ENCODE results near the gene PLOD1.

PLOD1 gene

GRCh38 chr1:11934302-11935056 is at the start of gene PLOD1:
Gene PLOD1, plus strand, starts transcription at chr1:11934717. Its CDS starts 63 bp downstream, at chr1:11934780.
- no peak for TF ChIP-seq CTCF (IDR thresholded peaks at IDR 0.05)
- TF ChIP-seq ZFX (IDR thresholded peaks at IDR 0.05; ENCODE audit: borderline replicate concordance), result no peak

GRCh38 chr1:11885916-11886315 is 48.6 kb upstream of the PLOD1 start:
- H3K27ac ChIP-seq, result no peak overlapping the region
- TF ChIP-seq CTCF (IDR thresholded peaks at IDR 0.05), result no peak
- no peak for TF ChIP-seq ZFX (IDR thresholded peaks at IDR 0.05; ENCODE audit: borderline replicate concordance)

More at GRCh38 chr1:11934302-11935056, at the start of gene PLOD1:
- H3K27ac ChIP-seq, result peak within 1 kb of the TSS; percentile 64

- no peak overlapping the region for H3K27ac ChIP-seq
- TF ChIP-seq CTCF (IDR thresholded peaks at IDR 0.05) (no peak), ZFX (IDR thresholded peaks at IDR 0.05; ENCODE audit: borderline replicate concordance) (no peak)
Measured at GRCh38 chr1:11886986-11887665, 47.4 kb upstream of the PLOD1 start.

- no peak for TF ChIP-seq CTCF (IDR thresholded peaks at IDR 0.05)
- no peak for TF ChIP-seq ZFX (IDR thresholded peaks at IDR 0.05; ENCODE audit: borderline replicate concordance)
Measured at GRCh38 chr1:11887666-11888007, 46.9 kb upstream of the PLOD1 start.

GRCh38 chr1:11888206-11888876 is 46.2 kb upstream of the PLOD1 start:
- no peak for TF ChIP-seq CTCF (IDR thresholded peaks at IDR 0.05)
- TF ChIP-seq ZFX (IDR thresholded peaks at IDR 0.05; ENCODE audit: borderline replicate concordance), result no peak

More at GRCh38 chr1:11887666-11888007, 46.9 kb upstream of the PLOD1 start:
- H3K27ac ChIP-seq, result no peak overlapping the region

GRCh38 chr1:11888877-11889208 is 45.7 kb upstream of the PLOD1 start:
- TF ChIP-seq CTCF (IDR thresholded peaks at IDR 0.05) (no peak), ZFX (IDR thresholded peaks at IDR 0.05; ENCODE audit: borderline replicate concordance) (no peak)
- no peak overlapping the region for H3K27ac ChIP-seq

More at GRCh38 chr1:11888206-11888876, 46.2 kb upstream of the PLOD1 start:
- H3K27ac ChIP-seq, result no peak overlapping the region

All from 22Rv1 (cell line).